GM23248 (cell line): ENCODE data around the gene SULF2. TPM values are rescaled to one million over a fixed set of nuclear protein-coding genes. Genes with fewer than 3 reads are reported as not detected.

Experiments
- DNase-seq: peaks from one replicate; pipeline ENCODE4 v3.0.0-alpha.2; 2015
- H2AFZ ChIP-seq: fragments of 200-600 bp; sonication (generic); 2 replicates; pipeline ENCODE4 v1.6.1; 2016; ENCODE audit warnings: antibody characterized with exemption
- H3F3A ChIP-seq: fragments of 200-600 bp; sonication (generic); 2 replicates; pipeline ENCODE4 v1.6.1; 2016; ENCODE audit warnings: mild to moderate bottlenecking, antibody characterized with exemption, mixed run types; ENCODE audit not compliant: insufficient read depth
- H3K27ac ChIP-seq: fragments of 200-600 bp; sonication (generic); 2 replicates; pipeline ENCODE4 v1.5.1; 2016; ENCODE audit warnings: mild to moderate bottlenecking
- H3K27me3 ChIP-seq: fragments of 200-600 bp; sonication (generic); replicated peaks from 2 replicates; pipeline ENCODE4 v1.6.1; 2016; ENCODE audit warnings: mild to moderate bottlenecking; ENCODE audit not compliant: insufficient read depth
- H3K36me3 ChIP-seq: fragments of 200-600 bp; sonication (generic); 2 replicates; pipeline ENCODE4 v1.6.1; 2016; ENCODE audit warnings: low read depth, mild to moderate bottlenecking
- H3K4me1 ChIP-seq: fragments of 200-600 bp; sonication (generic); 2 replicates; pipeline ENCODE4 v1.6.1; 2016; ENCODE audit warnings: mild to moderate bottlenecking; ENCODE audit not compliant: insufficient read depth
- H3K4me2 ChIP-seq: fragments of 200-600 bp; sonication (generic); one replicate; pipeline ENCODE4 v1.6.1; 2016; ENCODE audit warnings: mild to moderate bottlenecking; ENCODE audit not compliant: unreplicated experiment
- H3K4me3 ChIP-seq: fragments of 200-600 bp; sonication (generic); 2 replicates; pipeline ENCODE4 v1.5.1; 2016; ENCODE audit warnings: mild to moderate bottlenecking
- H3K79me2 ChIP-seq: fragments of 200-600 bp; sonication (generic); 2 replicates; pipeline ENCODE4 v1.6.1; 2016; ENCODE audit warnings: mild to moderate bottlenecking; ENCODE audit not compliant: insufficient read depth
- H3K9ac ChIP-seq: fragments of 200-600 bp; sonication (generic); 2 replicates; pipeline ENCODE4 v1.6.1; 2016; ENCODE audit warnings: mild to moderate bottlenecking
- H3K9me2 ChIP-seq: fragments of 200-600 bp; sonication (generic); 2 replicates; pipeline ENCODE4 v1.6.1; 2016; ENCODE audit warnings: mixed run types, mild to moderate bottlenecking, moderate library complexity; ENCODE audit not compliant: insufficient read depth
- H3K9me3 ChIP-seq: fragments of 200-600 bp; sonication (generic); one replicate; pipeline ENCODE4 v1.6.1; 2017; ENCODE audit warnings: low read depth
- H4K20me1 ChIP-seq: fragments of 200-600 bp; sonication (generic); 2 replicates; pipeline ENCODE4 v1.6.0; 2016; ENCODE audit not compliant: insufficient read depth
- EZH2 ChIP-seq: fragments of 200-600 bp; sonication (generic); IDR thresholded peaks from 2 replicates; pipeline ENCODE4 v1.6.1; 2018; ENCODE audit warnings: antibody characterized with exemption, mild to moderate bottlenecking; ENCODE audit not compliant: insufficient read depth, poor library complexity, severe bottlenecking
- EZH2phosphoT487 ChIP-seq: fragments of 200-600 bp; sonication (generic); IDR thresholded peaks from 2 replicates; pipeline ENCODE4 v1.6.1; 2018; ENCODE audit warnings: antibody characterized with exemption, moderate library complexity, mild to moderate bottlenecking, low read depth; ENCODE audit not compliant: insufficient read depth
- WGBS, 2 experiments: methylation state at CpG; one replicate each; pipeline ENCODE4 v1.1.6; 2015 to 2017; ENCODE audit warnings: low lambda C conversion rate in 2 of 2, low coverage in 1 of 2; ENCODE audit errors: missing lambda C conversion rate in 2 of 2; 5-methylcytosine and 5-hydroxymethylcytosine counted together
- in situ Hi-C: fragments of 300-500 bp; cut with MboI; formaldehyde crosslinking; loops from 2 replicates; pipeline ENCODE4 v1.15.0; 2020
- polyA plus RNA-seq: library from polyadenylated mRNA; unstranded; fragments of >200 nt; fragmentation: Nextera tagmentation; extraction: Ambion mirVana; gene quantifications from 2 replicates; pipeline ENCODE4 v1.2.1, GENCODE V29; 2016
- small RNA-seq: library from RNA; depleted of rRNA; stranded (forward); fragments of <200 nt; gene quantifications from one replicate; pipeline ENCODE3, GENCODE V24; 2014; ENCODE audit warnings: low read depth, low replicate concordance
- total RNA-seq: library from RNA; depleted of rRNA; stranded (reverse); fragments of >200 nt; shearing (Covaris generic); gene quantifications from 2 replicates; pipeline ENCODE4 v1.2.3, GENCODE V29; 2014

The SULF2 gene
- total and polyA plus RNA-seq, 2 experiments from 2014 or later = 2.0 to 5.6 TPM

GRCh38 chr20:47609001-47609400 is 176.3 kb downstream of the SULF2 start:
- WGBS, 2 experiments = 84 to 90% methylated on average over 5 of the region's 5 CpGs
- Histone ChIP-seq H3K9me2 (no peaks in the 10 kb centered on the region), H3F3A (peaks cover 7% of the 10 kb centered on the region), H2AFZ (no peak overlapping the region), H3K4me1 (peaks cover 30% of the 10 kb centered on the region), H3K9me3 (no peaks in the 10 kb centered on the region), H3K4me3 (no peak overlapping the region), H3K4me2 (no peak overlapping the region), H3K27me3 (no peaks in the 10 kb centered on the region), H4K20me1 (no peaks in the 10 kb centered on the region), H3K79me2 (peaks cover 96% of the 10 kb centered on the region), H3K9ac (no peak overlapping the region), H3K36me3 (no peaks in the 10 kb centered on the region), H3K27ac (no peak overlapping the region)
- TF ChIP-seq EZH2 = no peak
- TF ChIP-seq EZH2phosphoT487 = no peak
- in situ Hi-C loops = loop anchor here (25.0 kb wide), 1 partner anchor 847 kb away; no protein-coding TSS in a partner anchor
- no peak for DNase-seq

Small RNA genes within 50 kb of the gene (small RNA-seq; reads per million reads assigned to genes)
- gene RNU7-173P = not detected
